ENCODE measurements around the gene SCAMP2.
"Not testable (repeated sequence)": the region's sequence is repeated elsewhere in the genome, so short reads cannot be mapped to it uniquely, and the experiment has no call there.

Gene SCAMP2

DNA sequence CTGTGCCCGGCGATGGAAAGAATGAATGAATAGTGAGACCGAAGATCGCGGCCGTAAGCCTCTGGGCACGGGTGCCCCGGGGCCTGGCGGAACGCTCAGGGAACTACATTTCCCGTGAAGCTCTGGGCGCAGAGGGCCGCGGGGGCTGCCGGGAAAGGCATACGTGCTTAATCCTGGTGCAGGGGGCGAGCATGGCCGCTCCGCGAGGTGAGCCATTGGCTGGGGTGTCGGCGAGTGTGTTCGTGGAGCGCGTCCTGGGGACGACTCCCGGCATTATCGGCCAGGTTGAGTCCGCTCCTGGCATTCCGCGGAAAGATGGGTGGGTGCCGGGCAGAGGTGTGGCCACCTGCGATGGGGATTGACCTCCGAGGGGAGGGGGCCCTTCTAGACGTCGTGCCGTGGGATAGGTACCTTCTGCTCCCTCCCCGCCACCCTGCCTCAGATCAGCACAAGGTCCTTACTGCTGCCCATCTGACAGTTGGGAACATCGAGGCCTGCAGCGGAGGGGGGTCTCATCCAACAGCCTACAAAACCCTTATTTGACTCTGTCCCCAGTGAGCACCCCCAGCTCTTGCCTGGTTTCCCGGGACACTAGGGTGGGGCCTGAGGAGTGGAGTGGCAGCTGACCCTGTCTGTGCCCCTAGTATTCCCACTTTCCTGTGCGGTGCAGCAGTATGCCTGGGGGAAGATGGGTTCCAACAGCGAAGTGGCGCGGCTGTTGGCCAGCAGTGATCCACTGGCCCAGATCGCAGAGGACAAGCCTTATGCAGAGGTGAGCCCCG is 16.9 kb upstream of the SCAMP2 start, which contains the start of gene MPI:
Gene MPI (plus strand): TSS at position 160 of the 782 bp plus-strand sequence. CDS start 32 bp downstream, at position 192.
- peak; percentile 87 for DNase-seq

DNA sequence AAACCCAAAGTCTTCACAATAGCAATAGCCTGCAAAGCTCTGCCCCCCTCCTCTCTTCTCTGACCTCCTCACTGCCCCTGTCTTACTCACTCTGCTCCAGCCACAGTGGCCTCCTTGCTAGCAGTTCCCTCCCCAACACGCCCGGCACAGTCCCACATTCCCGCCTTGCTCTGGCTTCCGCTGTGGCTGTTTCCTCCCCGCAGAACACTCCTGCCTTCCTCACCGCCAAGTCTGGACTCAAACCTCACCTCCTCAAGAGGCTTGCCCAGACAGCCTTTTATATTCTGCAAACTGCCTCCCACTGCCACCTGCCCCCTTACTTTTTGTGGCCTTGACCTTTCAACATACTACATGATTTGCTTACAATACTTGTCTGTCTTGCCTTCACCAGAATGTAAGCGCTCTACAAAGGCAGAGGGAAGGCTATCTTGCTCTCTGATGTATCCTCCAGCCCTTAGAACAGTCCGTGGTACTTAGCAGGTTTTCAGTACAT is 16.3 kb upstream of the SCAMP2 start:
- peak; percentile 33 for DNase-seq

DNA sequence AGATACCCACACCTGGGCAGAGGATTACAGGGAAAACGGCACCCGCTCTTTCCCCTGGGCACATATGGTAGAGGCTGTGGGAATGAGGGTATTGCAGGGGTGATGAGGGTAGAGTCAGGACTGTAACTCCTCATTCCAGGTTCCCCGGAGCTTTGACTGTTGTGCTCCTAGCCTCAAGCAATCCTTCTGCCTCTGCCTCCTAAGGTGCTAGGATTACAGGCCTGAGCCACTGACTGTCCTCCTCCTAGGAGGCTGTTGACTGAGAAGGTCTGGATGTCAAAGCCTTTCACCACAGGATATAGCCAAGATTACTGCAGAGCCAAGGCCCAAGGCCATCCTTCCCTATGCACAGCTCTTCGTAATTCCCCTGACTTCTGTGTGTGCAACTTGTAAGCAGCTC is 15.6 kb upstream of the SCAMP2 start:
- DNase-seq = no peak

DNA sequence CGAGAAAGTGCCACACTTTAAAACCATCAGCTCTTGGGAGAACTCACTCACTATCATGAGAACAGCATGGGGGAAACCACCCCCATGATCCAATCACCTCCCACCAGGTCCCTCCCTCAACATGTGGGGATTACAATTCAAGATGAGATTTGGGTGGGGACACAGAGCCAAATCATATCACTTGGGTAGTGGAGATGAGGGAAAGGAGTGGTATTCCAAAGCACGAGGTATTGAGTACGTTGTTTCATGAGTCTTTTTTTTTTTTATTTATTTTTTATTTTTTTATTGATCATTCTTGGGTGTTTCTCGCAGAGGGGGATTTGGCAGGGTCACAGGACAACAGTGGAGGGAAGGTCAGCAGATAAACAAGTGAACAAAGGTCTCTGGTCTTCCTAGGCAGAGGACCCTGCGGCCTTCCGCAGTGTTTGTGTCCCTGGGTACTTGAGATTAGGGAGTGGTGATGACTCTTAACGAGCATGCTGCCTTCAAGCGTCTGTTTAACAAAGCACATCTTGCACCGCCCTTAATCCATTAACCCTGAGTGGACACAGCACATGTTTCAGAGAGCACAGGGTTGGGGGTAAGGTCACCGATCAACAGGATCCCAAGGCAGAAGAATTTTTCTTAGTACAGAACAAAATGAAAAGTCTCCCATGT is 14.5 kb upstream of the SCAMP2 start:
- not testable (repeated sequence) for DNase-seq

DNA sequence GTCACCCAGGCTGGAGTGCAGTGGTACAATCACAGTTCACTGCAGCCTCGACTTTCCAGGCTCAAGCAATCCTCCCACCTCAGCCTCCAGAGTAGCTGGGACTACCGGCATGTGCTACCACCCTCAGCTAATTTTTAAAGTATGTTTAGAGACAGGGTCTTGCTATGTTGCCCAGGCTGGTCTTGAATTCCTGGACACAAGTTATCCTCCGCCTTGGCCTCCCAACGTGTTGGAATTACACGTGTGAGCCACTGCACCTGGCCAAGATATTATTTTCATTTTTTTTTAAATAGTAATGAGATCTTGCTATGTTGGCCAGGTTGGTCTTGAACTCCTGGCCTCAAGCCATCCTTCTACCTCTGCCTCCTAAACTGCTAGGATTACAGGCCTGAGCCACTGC is 12.3 kb upstream of the SCAMP2 start:
- no peak for DNase-seq

DNA sequence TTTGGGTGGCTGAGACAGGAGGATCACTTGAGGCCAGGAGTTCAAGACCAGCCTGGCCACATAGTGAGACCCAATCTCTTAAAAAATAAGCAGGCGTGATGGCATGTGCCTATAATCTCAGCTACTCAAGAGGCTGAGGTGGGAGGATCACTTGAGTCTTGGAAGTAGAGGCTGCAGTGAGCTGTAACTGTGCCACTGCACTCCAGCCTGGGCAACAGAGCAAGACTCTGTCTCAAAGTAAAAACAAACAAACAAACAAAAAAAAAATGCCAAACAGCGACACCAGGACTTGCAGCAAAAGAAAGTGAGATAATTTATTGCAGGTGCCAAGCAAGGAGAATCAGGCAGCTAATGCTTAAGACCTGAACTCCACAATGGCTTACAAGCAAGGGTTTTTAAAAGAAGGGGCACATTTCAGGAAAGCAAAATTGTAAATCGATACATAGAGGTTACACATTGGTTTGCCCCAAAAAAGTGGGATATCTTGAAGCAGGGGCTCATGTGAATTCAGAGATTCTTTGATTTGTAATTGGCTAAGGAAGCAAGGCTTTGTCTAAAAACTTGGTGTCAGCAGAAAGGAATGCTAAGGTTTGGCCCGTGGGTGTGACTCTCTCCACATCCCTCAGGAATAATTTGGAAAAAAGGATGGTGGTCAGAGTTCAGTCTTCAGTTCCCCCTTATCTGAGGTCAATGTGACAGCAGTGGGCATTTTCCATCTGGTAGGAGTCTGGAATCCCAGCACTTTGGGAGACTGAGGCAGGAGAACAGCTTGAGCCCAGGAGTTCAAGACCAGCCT is 11.5 kb upstream of the SCAMP2 start:
- no peak for DNase-seq

DNA sequence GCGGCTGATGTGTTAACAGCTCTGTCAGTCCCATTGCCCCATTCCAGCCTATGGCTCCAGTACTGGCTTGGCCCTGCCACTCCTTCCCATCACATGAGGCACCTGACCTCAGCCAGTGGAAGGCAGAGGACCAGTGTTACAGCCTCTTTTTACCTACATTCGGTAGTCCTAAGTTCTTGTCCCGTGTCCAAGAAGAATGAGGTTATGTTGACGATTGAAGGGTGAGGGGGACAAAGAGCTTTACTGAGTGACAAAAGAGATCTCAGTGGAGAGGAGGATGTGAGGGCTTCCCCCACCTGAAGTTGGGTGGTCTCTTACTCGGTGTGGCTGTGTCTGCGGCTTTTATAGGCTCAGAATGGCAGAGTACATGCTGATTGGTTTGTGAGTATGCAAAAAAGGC is 9.4 kb upstream of the SCAMP2 start:
- no peak for DNase-seq

DNA sequence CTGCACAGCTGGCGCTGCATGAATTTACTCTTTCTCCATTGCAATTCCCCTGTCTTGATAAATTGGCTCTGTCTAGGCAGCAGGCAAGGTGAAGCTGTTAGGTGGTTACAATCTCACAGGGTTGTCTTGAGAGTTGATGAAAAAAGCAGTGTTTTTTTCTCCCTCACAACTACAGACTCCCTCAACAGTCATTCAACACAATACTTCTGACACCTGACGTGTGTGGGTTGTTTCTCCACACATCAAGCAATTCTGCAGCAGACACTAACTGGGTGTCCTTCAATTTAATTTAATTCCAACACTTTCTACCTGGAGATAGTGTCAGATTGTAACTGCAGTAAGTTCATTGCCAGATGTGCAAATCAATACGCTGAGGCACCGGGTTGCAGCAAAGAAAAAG is 5.1 kb upstream of the SCAMP2 start:
- DNase-seq = no peak

DNA sequence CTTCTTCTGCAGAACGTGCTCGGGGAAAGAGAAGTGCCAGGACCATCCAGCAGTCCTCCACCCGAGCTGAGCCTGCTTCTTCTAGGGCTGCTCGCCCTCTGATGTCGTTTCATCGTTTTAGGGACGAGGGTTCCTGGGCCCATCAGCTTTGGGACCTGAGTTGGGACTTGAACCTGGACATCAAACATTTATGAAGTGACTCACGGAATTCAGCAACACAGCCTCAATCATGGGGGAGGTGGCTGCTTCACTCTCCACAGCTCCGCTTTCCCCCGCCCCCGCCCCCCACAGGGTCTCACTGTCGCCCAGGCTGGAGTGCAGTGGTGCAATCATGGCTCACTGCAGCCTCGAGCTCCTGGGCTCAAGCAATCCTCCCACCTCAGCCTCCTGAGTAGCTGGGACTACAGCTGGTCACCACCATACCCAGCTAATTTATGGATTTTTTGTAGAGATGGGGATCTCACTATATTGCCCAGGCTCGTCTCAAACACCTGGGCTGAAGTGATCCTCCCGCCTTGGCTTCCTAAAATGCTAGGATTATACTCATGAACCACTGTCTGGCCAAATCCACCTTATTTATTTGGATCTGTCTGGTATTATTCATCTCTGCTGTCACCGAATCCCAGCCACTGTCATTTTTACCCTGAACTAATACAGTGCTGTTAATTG is 725 bp upstream of the SCAMP2 start:
- peak; percentile 35 for DNase-seq

DNA sequence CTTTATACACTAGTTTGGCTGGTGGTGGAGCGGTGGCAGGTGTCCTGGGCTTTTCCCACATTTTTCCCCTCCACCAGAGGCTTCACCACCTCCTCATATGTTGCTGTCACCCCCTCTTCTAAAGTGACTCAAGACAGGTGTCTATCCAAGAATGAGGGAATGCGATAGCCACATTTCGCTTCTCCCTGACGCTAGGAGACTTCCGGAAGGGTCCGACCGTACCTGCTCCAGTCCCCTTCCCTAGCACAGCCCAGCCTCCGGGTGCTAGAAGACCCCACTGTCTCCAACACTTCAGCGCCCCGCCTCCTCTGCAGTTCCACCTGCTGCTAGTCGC is 496 bp downstream of the SCAMP2 start:
- no peak for DNase-seq

DNA sequence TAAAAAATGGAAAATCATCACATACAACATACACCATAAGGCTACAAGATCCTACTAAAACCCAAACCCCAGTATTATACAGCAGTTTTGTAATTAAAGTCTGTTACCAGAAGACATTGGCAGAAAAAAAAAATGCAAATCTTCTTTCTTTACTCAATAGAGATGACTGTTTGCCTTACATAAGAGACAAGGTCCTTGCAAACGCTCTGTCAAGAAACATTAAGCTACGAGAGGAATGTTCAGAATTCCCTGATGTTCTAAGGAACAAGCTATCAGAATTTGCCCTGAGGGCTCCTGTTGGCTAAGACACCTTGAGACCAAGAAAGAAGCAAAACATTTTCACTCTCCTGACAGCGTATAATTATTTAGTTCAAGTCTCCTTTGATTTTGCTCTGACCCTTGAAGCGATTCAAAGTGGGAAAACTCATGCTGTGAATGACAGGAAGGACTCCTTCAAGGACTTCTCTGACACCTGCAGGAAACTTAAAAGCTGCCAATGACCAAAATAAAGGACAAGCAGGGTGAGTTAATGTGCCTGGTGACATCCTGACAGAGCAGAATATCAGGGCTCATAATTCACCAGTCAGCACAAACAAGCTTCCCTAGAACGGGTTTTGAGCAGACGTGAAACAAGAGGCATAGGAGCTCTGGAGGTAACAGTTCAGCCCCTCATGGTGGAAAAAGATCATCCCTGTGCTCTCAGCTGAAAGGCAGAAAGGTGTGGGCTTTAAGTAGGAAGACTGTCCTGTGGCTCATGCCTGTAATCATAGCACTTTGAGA is 2.5 kb downstream of the SCAMP2 start:
- DNase-seq = no peak

DNA sequence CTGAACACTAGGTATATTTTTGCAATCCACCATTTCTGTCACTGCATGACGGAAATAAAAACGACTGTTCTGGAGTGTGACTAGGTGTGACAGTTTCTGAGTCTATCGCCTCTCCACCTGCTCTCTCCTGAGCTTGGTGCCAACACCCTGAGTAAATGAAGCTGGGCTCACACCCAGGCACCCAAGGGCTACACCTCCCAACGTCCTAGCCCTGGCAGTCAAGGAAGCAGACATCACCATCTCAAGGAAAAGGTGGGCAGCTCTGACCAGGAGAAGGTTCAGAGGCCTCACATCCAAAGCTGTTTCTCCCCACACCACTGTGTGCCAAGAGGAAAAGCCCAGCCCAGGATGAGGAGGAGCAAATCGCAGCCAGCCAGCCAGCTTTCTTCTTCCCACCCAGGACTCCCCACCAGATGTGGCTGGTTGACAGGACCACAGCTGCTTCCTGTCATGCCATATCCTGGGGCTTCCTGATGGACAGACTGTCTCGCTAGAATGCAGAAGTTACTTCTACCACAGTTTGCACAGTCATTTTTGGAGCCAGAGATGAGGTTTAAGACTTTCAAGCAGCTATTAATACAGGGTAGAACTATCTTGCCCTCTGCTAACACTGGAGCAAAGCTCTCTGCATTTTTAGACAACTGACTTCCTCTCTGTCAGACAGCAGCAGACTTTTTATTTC is 3.3 kb downstream of the SCAMP2 start:
- peak; percentile 25 for DNase-seq

DNA sequence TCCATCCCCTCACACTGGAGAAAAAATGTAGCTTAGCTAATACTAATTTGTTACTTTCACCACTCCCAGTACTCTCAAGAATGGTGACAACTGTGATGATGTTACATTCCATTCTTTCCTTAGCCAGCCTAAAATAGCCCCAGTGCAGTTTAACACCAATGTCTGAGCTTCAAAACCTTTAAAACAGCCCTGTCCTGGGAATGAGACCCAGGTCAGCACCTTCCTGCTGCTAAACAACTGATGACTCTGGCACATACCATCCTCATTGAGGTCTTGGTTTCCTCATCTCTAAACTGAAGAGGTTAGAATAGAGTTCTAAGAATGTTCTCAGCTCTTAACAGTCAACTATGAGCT is 3.8 kb downstream of the SCAMP2 start:
- no peak for DNase-seq

DNA sequence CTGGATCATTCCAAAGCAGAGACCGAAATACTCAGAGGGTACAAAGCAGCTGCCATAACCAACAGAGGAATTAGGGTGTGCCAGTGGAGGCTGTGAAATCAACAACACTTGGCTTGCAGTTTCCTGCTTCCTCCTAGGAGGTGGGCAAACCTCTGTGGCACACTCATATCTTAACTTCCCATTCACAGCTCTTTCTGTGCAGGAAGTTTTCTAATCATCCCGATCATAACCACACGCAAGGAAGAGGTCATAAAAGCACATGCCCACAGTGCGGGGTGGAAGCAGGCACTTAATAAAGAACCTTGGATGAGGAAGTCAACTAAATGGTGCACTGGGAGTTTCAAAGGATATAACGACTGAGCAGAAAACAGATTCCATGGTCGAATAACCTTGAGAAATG is 5.1 kb downstream of the SCAMP2 start:
- DNase-seq = peak; percentile 37

DNA sequence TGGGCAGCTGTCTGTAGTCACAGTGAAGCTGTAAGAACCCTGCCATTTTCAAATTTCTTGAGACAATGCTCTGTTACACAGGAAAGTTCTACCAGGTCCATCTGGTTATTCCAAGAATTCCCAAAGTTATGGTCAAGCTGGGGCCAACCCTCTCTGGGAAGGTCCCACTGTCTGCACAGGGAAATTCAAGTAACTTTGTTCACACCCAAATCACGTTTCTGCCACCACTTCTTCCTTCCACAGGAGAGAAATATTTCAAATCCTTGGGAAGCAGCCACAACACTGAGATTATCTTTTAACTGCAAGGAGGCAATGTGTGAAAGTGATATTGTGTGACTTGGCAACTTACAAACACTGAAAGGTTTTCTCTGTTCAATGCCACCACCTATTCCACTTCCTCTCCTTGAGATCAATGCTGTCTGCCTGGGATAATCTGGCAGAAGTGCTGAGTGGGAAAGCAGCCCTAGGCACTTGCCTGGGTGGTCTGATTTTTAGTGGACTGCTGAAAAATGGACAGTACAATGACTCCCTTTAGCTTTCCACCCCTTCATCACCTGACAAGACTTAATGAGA is 5.6 kb downstream of the SCAMP2 start:
- no peak for DNase-seq

DNA sequence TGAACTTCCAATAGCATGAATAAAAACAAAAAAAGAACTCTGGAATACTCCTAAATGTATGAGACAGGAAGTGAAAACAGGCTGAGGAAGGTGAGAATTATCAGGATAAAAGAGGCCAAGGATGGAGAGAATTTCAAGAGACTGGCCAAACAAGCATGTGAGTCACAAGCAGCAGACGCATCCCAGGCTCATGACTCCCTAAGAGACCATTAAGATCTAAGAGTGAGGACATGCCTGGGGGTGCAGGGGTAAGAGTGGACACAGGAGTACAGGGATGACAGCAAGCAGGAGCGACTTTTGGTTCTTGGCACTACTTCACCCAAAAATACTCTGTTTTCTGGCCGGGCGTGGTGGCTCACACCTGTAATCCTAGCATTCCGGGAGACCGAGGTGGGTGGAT is 7.1 kb downstream of the SCAMP2 start:
- no peak for DNase-seq

DNA sequence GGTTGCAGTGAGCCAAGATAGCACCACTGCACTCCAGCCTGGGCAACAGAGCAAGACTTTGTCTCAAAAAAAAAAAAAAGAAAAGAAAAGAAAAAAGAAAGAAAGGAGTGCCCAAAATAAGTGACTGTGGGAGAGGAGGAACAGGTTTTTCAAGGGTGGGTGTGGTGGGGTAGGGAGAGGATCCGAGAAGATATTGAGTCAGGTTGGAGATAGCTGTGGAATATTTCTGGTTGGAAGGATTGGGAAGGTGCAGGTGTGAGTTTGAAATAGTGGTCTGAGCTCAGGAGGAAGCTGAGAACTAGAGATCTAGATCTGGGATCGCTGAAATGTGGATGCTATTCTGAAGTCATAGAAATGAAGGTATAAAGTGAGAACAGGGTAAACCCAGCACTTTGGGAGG is 7.8 kb downstream of the SCAMP2 start:
- no peak for DNase-seq

DNA sequence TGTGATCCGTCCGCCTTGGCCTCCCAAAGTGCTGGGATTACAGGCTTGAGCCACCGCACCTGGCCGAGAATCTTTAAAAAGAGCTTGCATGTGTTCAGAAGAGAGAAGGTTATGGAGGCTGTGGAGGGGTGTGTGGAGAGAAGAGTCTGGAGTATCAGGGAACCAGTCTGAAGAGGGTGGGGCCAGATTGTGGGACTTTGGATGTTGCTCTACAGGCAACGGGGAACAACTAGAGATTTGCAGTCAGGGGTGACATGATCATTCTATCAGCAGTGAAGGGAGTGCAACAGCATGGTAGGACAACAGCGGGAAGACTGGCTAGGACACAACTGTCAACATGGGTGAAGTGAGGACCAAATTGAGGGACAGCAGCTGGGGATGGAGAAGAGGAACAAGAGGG is 8.9 kb downstream of the SCAMP2 start:
- DNase-seq = no peak

DNA sequence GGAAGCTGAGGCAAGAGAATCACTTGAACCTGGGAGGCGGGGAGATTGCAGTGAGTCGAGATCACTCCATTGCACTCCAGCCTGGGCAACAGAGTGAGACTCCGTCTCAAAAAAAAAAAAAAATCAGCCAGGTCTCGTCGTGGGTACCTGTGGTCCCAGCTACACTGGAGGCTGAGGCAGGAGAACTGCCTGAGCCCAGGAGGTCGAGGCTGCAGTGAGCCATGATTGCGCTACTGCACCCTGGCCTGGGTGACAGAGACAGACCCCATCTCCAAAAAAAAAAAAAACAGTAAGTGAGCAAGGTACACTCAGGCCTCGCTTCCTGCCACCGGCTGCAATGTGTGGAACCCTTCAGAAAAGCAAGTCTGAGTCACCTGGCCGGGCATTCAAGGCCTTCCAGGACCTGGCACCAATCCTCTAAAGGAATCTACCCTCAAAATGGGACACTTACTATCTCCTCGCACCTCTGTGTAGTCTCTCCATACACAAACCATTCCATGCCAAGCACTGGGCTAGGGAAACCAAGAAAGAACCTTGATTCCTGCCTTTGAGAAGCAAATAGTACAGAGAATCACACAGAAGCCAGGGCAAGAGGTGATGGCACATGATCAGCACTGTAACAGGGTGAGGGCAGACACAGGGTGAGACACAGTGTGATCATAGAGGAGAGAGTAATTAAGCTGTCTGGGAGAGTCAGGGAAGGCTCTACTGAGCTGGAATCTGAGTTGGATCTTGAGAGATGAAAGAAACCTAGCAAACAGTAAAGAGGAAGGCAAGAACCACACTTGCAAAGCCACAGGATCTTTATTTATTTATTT is 9.7 kb downstream of the SCAMP2 start:
- peak; percentile 45 for DNase-seq

DNA sequence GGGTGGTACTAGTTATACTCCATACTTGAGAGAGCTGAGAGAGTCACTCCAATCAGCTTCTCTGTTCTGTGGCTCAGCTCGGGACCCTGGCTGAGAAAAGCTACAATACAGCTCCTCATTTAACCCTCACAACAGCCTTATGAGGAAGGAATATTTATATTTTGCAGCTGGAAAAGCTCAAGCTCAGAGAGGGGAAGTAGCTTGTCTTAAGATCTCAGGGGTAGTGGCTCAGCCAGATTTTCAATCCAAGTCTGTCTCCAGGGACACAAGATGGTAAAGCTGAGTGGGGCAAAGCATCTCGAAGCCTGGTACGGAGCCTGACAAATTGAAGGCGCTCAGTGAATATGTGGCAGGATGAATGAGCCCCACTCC is 14.8 kb downstream of the SCAMP2 start:
- no peak for DNase-seq

Measured in CD4-positive, alpha-beta T cell treated with Interleukin-17A for 4 hours (primary cell).